Mesenteric fat pad (tissue), 1 donor: ENCODE data around the gene PRICKLE1. TPM values are rescaled to one million over a fixed set of nuclear protein-coding genes. Genes with fewer than 3 reads are reported as not detected.

Experiments used
- DNase-seq: peaks from one replicate; pipeline ENCODE4 v3.0.0-alpha.2; 2020; ENCODE audit warnings: low spot score
- total RNA-seq: library from RNA; stranded (reverse); fragmentation: NEBNext Ultra II Directional; extraction: Animal tissue kit (Norgen Biotek cat#: 25700); gene quantifications from one replicate; pipeline ENCODE4 v1.2.1, GENCODE V29; 2021
- donor health status: DM: yes; HTN: yes; CAD: no.

Gene PRICKLE1
- total RNA-seq, 1 donor from 2014 or later, result 12.3 TPM

GRCh38 chr12:42495244-42495643 is 94.3 kb downstream of the PRICKLE1 start:
- DNase-seq, result no peak

- DNase-seq, result no peak
Observed at GRCh38 chr12:42492267-42492666, 97.3 kb downstream of the PRICKLE1 start.

- no peak for DNase-seq
Observed at GRCh38 chr12:42490261-42490842, 99.2 kb downstream of the PRICKLE1 start.

GRCh38 chr12:42486407-42486806 is 103.1 kb downstream of the PRICKLE1 start:
- no peak for DNase-seq

GRCh38 chr12:42485823-42486222 is 103.7 kb downstream of the PRICKLE1 start:
- DNase-seq, result no peak

GRCh38 chr12:42484996-42485395 is 104.5 kb downstream of the PRICKLE1 start:
- no peak for DNase-seq

GRCh38 chr12:42483521-42483790 is 106.1 kb downstream of the PRICKLE1 start:
- no peak for DNase-seq

- no peak for DNase-seq
Observed at GRCh38 chr12:42482748-42483520, 106.6 kb downstream of the PRICKLE1 start.

- no peak for DNase-seq
Observed at GRCh38 chr12:42482041-42482747, 107.4 kb downstream of the PRICKLE1 start.

GRCh38 chr12:42481368-42481767 is 108.2 kb downstream of the PRICKLE1 start:
- DNase-seq, result no peak

- DNase-seq, result no peak
Observed at GRCh38 chr12:42477941-42478340, 111.6 kb downstream of the PRICKLE1 start.

GRCh38 chr12:42475106-42475505 is 114.4 kb downstream of the PRICKLE1 start:
- no peak for DNase-seq

- no peak for DNase-seq
Observed at GRCh38 chr12:42474391-42474790, 115.2 kb downstream of the PRICKLE1 start.

- DNase-seq, result no peak
Observed at GRCh38 chr12:42473561-42473960, 116.0 kb downstream of the PRICKLE1 start.

- no peak for DNase-seq
Observed at GRCh38 chr12:42473130-42473529, 116.4 kb downstream of the PRICKLE1 start.

GRCh38 chr12:42472376-42472775 is 117.2 kb downstream of the PRICKLE1 start:
- DNase-seq, result no peak

- DNase-seq, result no peak
Observed at GRCh38 chr12:42469355-42470175, 120.0 kb downstream of the PRICKLE1 start.

GRCh38 chr12:42468921-42469320 is 120.6 kb downstream of the PRICKLE1 start:
- no peak for DNase-seq

GRCh38 chr12:42468341-42468821 is 121.2 kb downstream of the PRICKLE1 start:
- DNase-seq, result no peak

GRCh38 chr12:42463671-42464070 is 125.9 kb downstream of the PRICKLE1 start:
- no peak for DNase-seq

GRCh38 chr12:42462486-42462885 is 127.1 kb downstream of the PRICKLE1 start:
- no peak for DNase-seq
